Vagina (tissue), 2 donors: ENCODE data around the gene MAP2K3.
"Not testable (repeated sequence)": the region's sequence is repeated elsewhere in the genome, so short reads cannot be mapped to it uniquely, and the experiment has no call there.

Experiments
- POLR2AphosphoS5 ChIP-seq, 2 donors: sonication (generic); formaldehyde crosslinking; IDR thresholded peaks; one replicate each; pipeline ENCODE4 v1.9.0; 2017; ENCODE audit warnings: antibody characterized with exemption in 2 of 2, mild to moderate bottlenecking in 2 of 2, low read depth in 1 of 2; ENCODE audit not compliant: insufficient read depth in 1 of 2
- TF ChIP-seq, protein P1 (sequence below), 3 experiments: fragments of 450-650 bp in 2 of 3; fragments of 200-600 bp in 1 of 3; sonication (generic) in 1 of 3; IDR thresholded peaks; one replicate each; pipeline ENCODE4 v1.5.1; 2017 to 2019; ENCODE audit warnings: antibody characterized with exemption in 3 of 3, mild to moderate bottlenecking in 2 of 3, moderate library complexity in 2 of 3

DNA sequence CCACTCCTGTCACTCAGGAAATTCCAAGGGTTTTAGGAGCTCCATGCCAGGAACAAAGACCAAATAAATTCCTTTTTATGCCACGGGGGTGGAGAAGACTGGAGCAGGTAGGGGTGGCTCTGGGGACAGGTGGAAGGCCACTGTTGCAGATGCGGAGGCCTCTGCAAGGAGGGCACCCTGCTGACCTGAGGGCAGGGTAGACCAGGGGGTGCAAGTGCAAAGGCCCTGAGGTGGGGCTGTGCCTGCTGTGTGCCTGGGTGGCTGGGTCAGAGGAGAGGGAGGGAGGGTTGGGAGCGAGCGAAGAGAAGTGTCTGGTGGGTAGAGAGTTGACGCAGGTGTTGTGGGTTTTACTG, 22.7 kb downstream of the MAP2K3 start:
- TF ChIP-seq, protein P1, sequence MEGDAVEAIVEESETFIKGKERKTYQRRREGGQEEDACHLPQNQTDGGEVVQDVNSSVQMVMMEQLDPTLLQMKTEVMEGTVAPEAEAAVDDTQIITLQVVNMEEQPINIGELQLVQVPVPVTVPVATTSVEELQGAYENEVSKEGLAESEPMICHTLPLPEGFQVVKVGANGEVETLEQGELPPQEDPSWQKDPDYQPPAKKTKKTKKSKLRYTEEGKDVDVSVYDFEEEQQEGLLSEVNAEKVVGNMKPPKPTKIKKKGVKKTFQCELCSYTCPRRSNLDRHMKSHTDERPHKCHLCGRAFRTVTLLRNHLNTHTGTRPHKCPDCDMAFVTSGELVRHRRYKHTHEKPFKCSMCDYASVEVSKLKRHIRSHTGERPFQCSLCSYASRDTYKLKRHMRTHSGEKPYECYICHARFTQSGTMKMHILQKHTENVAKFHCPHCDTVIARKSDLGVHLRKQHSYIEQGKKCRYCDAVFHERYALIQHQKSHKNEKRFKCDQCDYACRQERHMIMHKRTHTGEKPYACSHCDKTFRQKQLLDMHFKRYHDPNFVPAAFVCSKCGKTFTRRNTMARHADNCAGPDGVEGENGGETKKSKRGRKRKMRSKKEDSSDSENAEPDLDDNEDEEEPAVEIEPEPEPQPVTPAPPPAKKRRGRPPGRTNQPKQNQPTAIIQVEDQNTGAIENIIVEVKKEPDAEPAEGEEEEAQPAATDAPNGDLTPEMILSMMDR (IDR thresholded peaks at IDR 0.05), result not testable (repeated sequence)
- TF ChIP-seq POLR2AphosphoS5 (IDR thresholded peaks at IDR 0.05; ENCODE audit: insufficient read depth in 1 of 2, low read depth in 1 of 2), result not testable (repeated sequence)
